Mesothelial cell of epicardium (in vitro differentiated cells): ENCODE data around the gene VPS39. TPM values are rescaled to one million over a fixed set of nuclear protein-coding genes. Genes with fewer than 3 reads are reported as not detected.

Source experiments
- DNase-seq, 2 experiments: peaks; one replicate each; pipeline ENCODE4 v3.0.0; 2021; ENCODE audit warnings: low spot score in 2 of 2; ENCODE audit not compliant: unreplicated experiment in 2 of 2
- H3K27ac Mint-ChIP-seq: 2 replicates; pipeline ENCODE4 v1.8.0; 2021; ENCODE audit warnings: mixed read lengths
- H3K27me3 Mint-ChIP-seq: 2 replicates; pipeline ENCODE4 v1.8.0; 2021; ENCODE audit warnings: low read depth, mixed read lengths
- H3K36me3 Mint-ChIP-seq: 2 replicates; pipeline ENCODE4 v1.8.0; 2021; ENCODE audit warnings: mixed read lengths
- H3K4me1 Mint-ChIP-seq: 2 replicates; pipeline ENCODE4 v1.8.0; 2021; ENCODE audit warnings: mixed read lengths
- H3K4me3 Mint-ChIP-seq: 2 replicates; pipeline ENCODE4 v1.8.0; 2021; ENCODE audit warnings: mild to moderate bottlenecking, moderate library complexity, mixed read lengths
- H3K9me3 Mint-ChIP-seq: 2 replicates; pipeline ENCODE4 v1.8.0; 2021; ENCODE audit warnings: mixed read lengths
- CTCF ChIP-seq: fragments of 200-600 bp; sonication (generic); IDR thresholded peaks from one replicate; pipeline ENCODE4 v1.5.0; 2021; ENCODE audit warnings: antibody characterized with exemption; ENCODE audit not compliant: unreplicated experiment
- total RNA-seq: library from RNA; stranded (reverse); gene quantifications from 3 replicates; pipeline ENCODE4 v1.2.1, GENCODE V29; 2021

The VPS39 gene
- 86.2 to 91.2 TPM (median 90.2 TPM) in 3 replicates for total RNA-seq

- H3K4me3 Mint-ChIP-seq: peak within 1 kb of the TSS; percentile 98
- H3K27ac Mint-ChIP-seq: peak within 1 kb of the TSS; percentile 96
- peak; percentile 54 to 73 for DNase-seq
- peaks cover 17% of the 10 kb centered on the region for H3K4me1 Mint-ChIP-seq
- H3K36me3 Mint-ChIP-seq: peaks cover 16% of the 10 kb centered on the region
- H3K9me3 Mint-ChIP-seq: no peaks in the 10 kb centered on the region
- TF ChIP-seq CTCF: no peak
- no peaks in the 10 kb centered on the region for H3K27me3 Mint-ChIP-seq
Measured at GRCh38 chr15:42207674-42208579, at the start of gene VPS39. VPS39 (minus strand) TSS chr15:42208304; CDS start chr15:42208153, 151 bp downstream.

GRCh38 chr15:42253300-42253699, 45.2 kb upstream of the VPS39 start:
- Mint-ChIP-seq H3K4me3 (no peak overlapping the region), H3K4me1 (no peaks in the 10 kb centered on the region), H3K27me3 (no peaks in the 10 kb centered on the region), H3K9me3 (peaks cover 61% of the 10 kb centered on the region), H3K36me3 (peaks cover 81% of the 10 kb centered on the region), H3K27ac (no peak overlapping the region)
- no peak for TF ChIP-seq CTCF
- no peak for DNase-seq

- Mint-ChIP-seq H3K4me1 (no peaks in the 10 kb centered on the region), H3K27ac (no peak overlapping the region), H3K36me3 (peaks cover 36% of the 10 kb centered on the region), H3K27me3 (no peaks in the 10 kb centered on the region), H3K9me3 (no peaks in the 10 kb centered on the region), H3K4me3 (no peak overlapping the region)
- TF ChIP-seq CTCF: no peak
- DNase-seq: no peak
Measured at GRCh38 chr15:42240823-42241222, 32.7 kb upstream of the VPS39 start.

GRCh38 chr15:42239528-42240182, 31.6 kb upstream of the VPS39 start:
- H3K4me3 Mint-ChIP-seq: no peak overlapping the region
- no peaks in the 10 kb centered on the region for H3K4me1 Mint-ChIP-seq
- peaks cover 42% of the 10 kb centered on the region for H3K36me3 Mint-ChIP-seq
- no peak overlapping the region for H3K27ac Mint-ChIP-seq
- no peaks in the 10 kb centered on the region for H3K9me3 Mint-ChIP-seq
- no peaks in the 10 kb centered on the region for H3K27me3 Mint-ChIP-seq
- no peak for TF ChIP-seq CTCF
- DNase-seq: no peak

- Mint-ChIP-seq H3K4me3 (no peak overlapping the region), H3K9me3 (no peaks in the 10 kb centered on the region), H3K27me3 (no peaks in the 10 kb centered on the region), H3K27ac (no peak overlapping the region), H3K36me3 (peaks cover 32% of the 10 kb centered on the region), H3K4me1 (no peaks in the 10 kb centered on the region)
- DNase-seq: no peak
- TF ChIP-seq CTCF: no peak
Measured at GRCh38 chr15:42233107-42233506, 25.0 kb upstream of the VPS39 start.
